ENCODE data around the gene NEK3.
"Not testable (repeated sequence)": the region's sequence is repeated elsewhere in the genome, so short reads cannot be mapped to it uniquely, and the experiment has no call there.

NEK3 gene

GRCh38 chr13:52169839-52170238, 10.4 kb upstream of the NEK3 start:
- DNase-seq (ENCODE audit: low read depth), result no peak

DNA sequence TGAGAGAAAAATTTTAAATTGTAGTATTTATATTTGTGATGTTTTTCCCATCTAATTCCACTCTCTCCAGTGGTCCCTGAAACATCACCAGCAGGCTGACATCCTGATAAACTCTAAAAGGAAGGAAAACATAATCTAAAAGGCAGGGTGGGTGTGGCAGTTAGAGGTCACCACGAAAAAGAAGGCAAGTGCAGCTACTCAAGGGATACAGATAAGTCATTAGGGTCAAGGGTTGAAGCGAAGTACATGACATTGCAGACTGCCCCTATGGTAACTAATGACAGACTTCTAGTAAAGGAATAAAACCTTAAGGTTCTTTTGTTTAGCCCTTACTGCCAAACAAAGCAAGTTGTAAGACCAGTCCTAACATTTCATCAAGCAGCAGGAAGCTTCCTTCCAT, 6.0 kb upstream of the NEK3 start:
- DNase-seq (ENCODE audit: low read depth), result no peak

DNA sequence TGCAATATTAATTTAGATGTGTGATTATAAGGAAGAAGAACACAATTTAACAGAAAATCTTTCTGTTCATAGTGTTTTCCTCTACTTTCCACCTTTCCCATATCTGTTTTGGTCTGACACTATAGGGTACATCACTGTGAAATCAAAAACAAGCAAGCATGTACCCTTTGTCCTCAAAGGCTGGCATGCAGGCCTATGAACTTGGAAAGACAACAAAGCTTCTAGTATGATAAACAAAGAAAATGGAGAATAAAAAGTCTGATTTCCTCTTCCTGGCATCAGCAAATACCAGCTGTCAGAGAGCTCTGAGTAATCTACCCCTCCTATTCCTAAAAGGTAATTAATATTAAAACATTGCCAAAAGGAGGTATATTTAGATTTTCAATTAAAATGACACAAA, 5.6 kb upstream of the NEK3 start:
- DNase-seq (ENCODE audit: low read depth), result no peak

GRCh38 chr13:52163878-52164277, 4.5 kb upstream of the NEK3 start:
- DNase-seq (ENCODE audit: low read depth), result not testable (repeated sequence)

DNA sequence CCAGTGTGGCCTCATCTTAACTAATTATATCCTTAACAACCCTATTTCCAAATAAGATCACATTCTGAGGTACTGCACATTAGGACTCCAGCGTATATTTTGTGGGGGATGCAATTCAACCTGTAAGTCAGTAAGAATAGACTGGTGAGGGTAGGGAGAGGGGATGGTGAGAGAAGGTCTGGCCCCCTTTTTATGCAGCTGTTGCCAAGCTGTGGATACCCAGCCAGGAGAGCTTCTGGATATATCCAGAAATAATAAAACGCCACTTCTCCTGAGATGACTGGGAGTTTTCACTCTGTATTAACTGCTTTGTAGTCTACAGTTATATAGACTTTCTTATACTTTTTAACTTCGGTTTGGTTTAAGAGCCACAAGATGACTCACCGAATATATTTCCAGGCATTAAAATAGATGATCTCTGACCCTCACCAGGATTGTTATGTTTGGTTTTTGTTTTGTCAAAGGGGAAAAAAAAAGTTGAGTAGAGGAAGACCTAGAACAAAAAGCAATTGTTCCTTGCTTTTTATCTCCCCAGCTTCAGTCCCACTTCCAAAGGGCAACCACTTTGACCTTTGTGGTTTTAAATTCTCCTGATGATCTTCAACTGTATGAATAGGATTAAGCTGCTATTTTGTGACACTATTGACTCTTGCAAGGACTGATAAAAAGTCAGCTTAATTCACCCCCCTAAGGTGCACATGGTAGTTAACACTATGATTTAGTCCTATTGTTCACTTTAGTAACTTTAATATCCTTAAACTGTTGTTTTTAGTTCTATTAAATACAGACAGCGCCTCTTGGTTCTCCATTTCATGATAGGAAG, 3.1 kb upstream of the NEK3 start:
- no peak for DNase-seq (ENCODE audit: low read depth)

- DNase-seq (ENCODE audit: low read depth), result no peak
Observed at GRCh38 chr13:52161181-52161646, 1.8 kb upstream of the NEK3 start.

- DNase-seq (ENCODE audit: low read depth), result no peak
Observed at GRCh38 chr13:52160506-52160905, 1.1 kb upstream of the NEK3 start.

GRCh38 chr13:52160053-52160452, 656 bp upstream of the NEK3 start:
- no peak for DNase-seq (ENCODE audit: low read depth)

DNA sequence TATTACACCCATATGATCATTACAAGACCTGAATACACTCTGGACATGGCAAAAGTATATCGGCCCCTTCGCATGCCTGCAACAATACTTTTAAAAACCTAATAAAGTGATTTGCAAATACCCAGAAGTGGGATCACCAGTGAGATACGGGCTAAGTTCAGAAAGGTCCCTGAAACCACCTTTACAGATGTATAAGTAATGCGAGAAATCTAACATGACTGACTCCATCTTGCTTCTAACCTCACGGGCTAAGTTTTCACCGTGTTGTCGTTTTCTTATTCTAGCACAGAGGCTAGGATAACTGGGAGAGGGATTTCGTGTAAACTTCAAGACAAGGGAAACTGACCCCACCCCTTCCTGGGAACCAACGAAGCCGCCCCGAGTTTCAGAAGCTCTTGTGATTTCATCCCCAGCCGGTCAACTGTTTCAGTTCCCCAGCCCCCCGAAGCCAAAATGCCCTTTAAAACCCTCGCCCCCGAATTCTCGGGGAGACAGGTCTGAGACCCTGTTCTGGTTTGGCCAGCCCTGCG, 703 bp downstream of the NEK3 start:
- DNase-seq (ENCODE audit: low read depth), result no peak

DNA sequence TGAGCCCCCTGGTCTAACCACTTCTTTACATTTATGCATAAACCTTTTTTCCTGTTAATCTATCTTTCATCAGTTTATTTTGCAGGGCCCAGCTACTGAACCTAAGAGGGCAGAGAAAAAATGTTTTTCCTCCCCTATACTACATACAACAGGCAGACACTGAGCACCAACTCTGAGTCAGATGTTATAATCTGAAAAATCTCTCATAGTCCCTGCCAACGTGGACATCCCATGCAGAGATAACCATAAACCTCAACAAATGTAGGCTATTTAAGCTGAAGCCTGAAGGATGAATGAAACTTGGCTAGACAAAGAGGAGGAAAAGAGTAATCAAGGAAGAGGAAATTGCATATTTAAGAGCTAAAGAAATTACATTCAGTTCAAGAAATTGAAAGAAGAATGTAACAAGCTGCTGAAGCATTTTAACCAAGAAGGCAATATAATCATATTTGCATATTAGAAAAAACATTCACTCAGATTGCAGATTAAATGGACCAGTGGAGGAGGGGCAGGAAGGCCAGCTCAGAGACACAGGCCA, 2.6 kb downstream of the NEK3 start:
- no peak for DNase-seq (ENCODE audit: low read depth)

GRCh38 chr13:52155177-52155576, 4.2 kb downstream of the NEK3 start:
- DNase-seq (ENCODE audit: low read depth), result no peak

GRCh38 chr13:52147225-52147624, 12.2 kb downstream of the NEK3 start:
- no peak for DNase-seq (ENCODE audit: low read depth)

GRCh38 chr13:52141299-52141698, 18.1 kb downstream of the NEK3 start:
- no peak for DNase-seq (ENCODE audit: low read depth)

DNA sequence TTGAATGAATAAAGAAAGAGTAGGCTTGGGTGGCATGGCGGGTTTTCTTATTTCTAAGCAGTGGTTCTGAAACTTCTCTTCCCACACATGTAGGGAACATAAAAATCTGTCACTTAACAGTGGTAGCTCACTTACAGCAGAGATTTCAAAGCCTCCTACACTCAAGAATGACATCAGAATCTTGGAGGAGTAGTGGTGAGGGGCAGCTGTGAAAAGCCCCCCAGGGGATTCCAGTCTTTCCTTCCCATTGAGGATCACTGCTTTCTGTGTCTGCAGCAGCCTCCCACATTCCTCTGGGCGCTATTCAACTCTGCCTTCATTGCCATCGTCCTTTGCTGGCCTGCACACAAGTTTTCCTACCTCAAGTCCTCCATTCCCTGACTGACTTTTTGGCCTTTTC, 21.9 kb downstream of the NEK3 start:
- no peak for DNase-seq (ENCODE audit: low read depth)

DNA sequence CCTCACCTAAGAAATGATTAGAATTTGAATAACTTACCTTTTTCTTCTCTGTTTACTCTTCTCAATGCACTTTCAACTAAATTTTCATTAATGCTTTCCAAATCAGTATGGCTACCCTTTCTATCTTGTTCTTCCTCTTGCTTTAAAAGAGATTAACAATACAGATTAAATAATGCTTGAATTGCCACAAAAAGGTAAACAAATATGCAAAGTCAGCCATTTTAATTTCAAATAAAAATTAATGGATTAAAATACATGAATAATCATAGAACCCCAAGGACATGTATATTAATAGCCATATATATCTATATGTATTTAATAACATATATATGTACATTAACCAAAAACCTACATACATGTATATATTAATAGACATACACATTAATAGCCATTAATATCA, 22.6 kb downstream of the NEK3 start:
- no peak for DNase-seq (ENCODE audit: low read depth)

DNA sequence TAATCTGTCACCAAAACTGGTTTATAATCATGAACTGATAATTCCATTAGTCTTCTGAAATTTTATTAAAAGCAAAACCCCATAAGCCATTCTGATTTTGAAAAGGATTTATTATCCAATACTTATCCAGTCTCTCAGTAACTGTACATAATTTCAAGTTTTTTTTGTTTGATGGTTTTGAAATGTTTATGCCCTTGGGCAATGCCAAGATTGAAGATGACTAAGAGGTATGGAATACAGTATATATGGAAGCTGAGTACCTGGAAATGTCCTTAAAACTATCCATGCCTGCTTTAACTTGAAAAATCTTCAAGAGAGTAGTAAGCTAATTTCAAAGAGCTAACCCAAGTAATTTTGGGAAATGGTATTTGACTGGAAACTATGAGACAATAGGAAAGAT, 28.8 kb downstream of the NEK3 start:
- no peak for DNase-seq (ENCODE audit: low read depth)

GRCh38 chr13:52128714-52129700, 30.4 kb downstream of the NEK3 start, which contains the start of gene NEK5:
Gene NEK5 (minus strand): TSS chr13:52129073. CDS start chr13:52127482, 1,591 bp downstream.
- DNase-seq (ENCODE audit: low read depth), result peak; percentile 28

DNA sequence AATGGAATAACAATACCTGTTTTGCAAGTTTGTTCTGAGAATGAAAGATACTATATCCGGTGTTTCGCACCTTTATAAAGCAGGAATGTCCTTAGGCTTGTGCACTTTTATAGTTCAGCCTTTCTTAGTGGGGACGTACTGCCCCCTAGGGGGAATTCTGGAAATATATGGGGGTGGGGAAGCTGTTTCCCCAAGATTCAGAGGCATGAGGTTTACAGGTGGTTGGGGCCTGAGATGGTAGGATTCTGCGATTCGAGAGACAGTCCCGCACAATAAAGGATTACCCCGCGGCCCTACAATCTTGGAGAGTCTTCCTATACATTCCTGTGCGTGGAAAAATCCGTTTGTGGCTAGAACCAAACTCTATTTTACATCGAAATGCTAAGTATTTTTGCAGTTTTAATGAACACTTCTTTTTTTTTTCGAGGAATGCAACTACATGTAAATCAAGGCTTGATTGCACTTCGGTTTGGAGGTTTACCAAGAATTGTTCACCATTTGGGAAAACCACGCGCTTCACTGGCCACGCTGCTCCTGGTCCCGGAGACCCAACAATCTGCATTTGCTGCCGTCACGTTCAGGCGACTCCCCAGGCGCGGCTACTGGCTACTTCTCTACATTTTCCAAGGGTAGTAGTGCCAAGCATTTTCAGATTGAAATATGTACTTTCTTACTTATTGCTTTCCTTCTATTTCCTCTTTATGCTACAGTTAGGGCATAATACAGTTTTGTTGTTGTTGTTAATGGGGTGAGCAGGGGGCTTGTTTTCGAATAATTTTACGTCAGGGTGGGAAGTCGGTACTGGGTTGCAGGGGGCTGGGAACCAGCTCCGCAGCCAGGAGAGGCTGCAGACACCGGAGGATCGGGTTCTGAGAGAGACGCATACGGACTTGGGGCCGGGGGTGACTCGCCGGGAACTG, 31.4 kb downstream of the NEK3 start:
- DNase-seq (ENCODE audit: low read depth), result peak; percentile 26

GRCh38 chr13:52127378-52127777, 32.0 kb downstream of the NEK3 start:
- DNase-seq (ENCODE audit: low read depth), result no peak

DNA sequence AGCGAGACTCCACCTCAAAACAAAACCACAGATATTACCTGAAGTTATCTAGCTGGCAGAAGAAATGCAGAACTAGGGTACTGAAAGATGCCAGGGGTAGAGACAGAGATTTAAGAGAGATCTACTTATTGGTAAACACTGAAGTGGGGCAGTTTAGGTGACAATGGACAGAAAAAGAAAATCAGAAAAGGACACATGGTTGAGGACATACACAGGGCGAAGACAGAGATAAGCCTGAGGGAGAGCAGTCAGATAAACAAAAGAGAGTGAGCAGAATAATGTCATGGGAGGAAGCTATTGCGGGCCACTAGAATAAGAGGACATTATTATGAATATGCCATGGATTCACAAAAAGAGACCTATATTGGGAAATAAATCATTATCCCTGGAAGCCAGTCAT, 33.9 kb downstream of the NEK3 start:
- DNase-seq (ENCODE audit: low read depth), result no peak

DNA sequence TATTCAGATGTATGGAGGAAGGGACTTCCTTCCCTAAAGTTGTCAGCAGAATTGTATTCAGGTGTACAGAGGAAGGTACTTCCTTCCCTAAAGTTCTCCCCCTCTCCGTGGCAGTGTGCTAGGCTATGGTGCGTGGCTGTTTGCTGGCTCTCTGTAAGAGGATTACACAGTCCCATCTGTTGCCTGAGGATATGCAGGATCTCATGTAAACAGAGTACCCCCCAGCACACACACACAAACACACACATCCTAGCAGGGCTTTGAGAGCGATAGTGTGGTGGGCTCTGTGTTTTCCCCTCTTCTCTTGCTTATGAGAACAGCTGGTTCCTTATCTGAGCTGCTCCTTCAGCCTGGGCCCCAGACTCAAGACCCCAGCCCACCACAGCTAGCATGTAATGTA, 40.8 kb downstream of the NEK3 start:
- no peak for DNase-seq (ENCODE audit: low read depth)

All from T follicular helper cell (primary cell).